NT2/D1 (cell line): ENCODE data around the gene RXYLT1.

Source experiments
- DNase-seq: peaks from one replicate; pipeline ENCODE4 v3.0.0-alpha.2; 2011; ENCODE audit warnings: low read depth, low spot score
- H3K27me3 ChIP-seq: 2 replicates; pipeline ENCODE4 v1.6.0; 2011; ENCODE audit warnings: mild to moderate bottlenecking; ENCODE audit not compliant: insufficient read length, insufficient read depth
- H3K36me3 ChIP-seq: 2 replicates; pipeline ENCODE4 v1.6.1; 2011; ENCODE audit warnings: mild to moderate bottlenecking, low read length, mixed read lengths; ENCODE audit not compliant: insufficient read depth, insufficient read length
- H3K4me1 ChIP-seq: 2 replicates; pipeline ENCODE4 v1.5.1; 2011; ENCODE audit not compliant: insufficient read depth, insufficient read length
- H3K4me3 ChIP-seq: 2 replicates; pipeline ENCODE4 v1.5.1; 2011; ENCODE audit warnings: low read depth; ENCODE audit not compliant: insufficient read length
- H3K9ac ChIP-seq: 2 replicates; pipeline ENCODE4 v1.6.0; 2011; ENCODE audit warnings: low read depth; ENCODE audit not compliant: insufficient read length
- H3K9me3 ChIP-seq: 2 replicates; pipeline ENCODE4 v1.5.1; 2011; ENCODE audit warnings: mild to moderate bottlenecking, low read length; ENCODE audit not compliant: insufficient read depth
- SUZ12 ChIP-seq: IDR thresholded peaks from 2 replicates; pipeline ENCODE4 v1.6.1; 2011; ENCODE audit not compliant: insufficient read length, insufficient read depth; ENCODE audit errors: extremely low read depth
- YY1 ChIP-seq: IDR thresholded peaks from 2 replicates; pipeline ENCODE4 v1.6.1; 2011; ENCODE audit not compliant: insufficient read length, insufficient read depth
- ZNF274 ChIP-seq: IDR thresholded peaks from 2 replicates; pipeline ENCODE4 v1.6.1; 2011; ENCODE audit warnings: mild to moderate bottlenecking, low read depth, low read length

The RXYLT1 gene

GRCh38 chr12:63747553-63747952 lies 32.2 kb upstream of the RXYLT1 start:
- Histone ChIP-seq H3K36me3 (no peaks in the 10 kb centered on the region), H3K4me1 (no peaks in the 10 kb centered on the region), H3K9ac (no peak overlapping the region), H3K9me3 (no peaks in the 10 kb centered on the region), H3K27me3 (no peaks in the 10 kb centered on the region), H3K4me3 (no peak overlapping the region)
- TF ChIP-seq ZNF274 (no peak), SUZ12 (no peak), YY1 (no peak)
- no peak for DNase-seq

- H3K9me3 ChIP-seq, result no peaks in the 10 kb centered on the region
- no peak overlapping the region for H3K9ac ChIP-seq
- DNase-seq, result no peak
- H3K27me3 ChIP-seq, result no peaks in the 10 kb centered on the region
- TF ChIP-seq ZNF274, result no peak
- TF ChIP-seq YY1, result no peak
- TF ChIP-seq SUZ12, result no peak
- H3K4me3 ChIP-seq, result no peak overlapping the region
- H3K4me1 ChIP-seq, result no peaks in the 10 kb centered on the region
- no peaks in the 10 kb centered on the region for H3K36me3 ChIP-seq
Observed at GRCh38 chr12:63752283-63752682, 27.4 kb upstream of the RXYLT1 start.

GRCh38 chr12:63752841-63753240 lies 26.9 kb upstream of the RXYLT1 start:
- Histone ChIP-seq H3K9ac (no peak overlapping the region), H3K4me3 (no peak overlapping the region), H3K27me3 (no peaks in the 10 kb centered on the region), H3K9me3 (no peaks in the 10 kb centered on the region), H3K36me3 (no peaks in the 10 kb centered on the region), H3K4me1 (no peaks in the 10 kb centered on the region)
- DNase-seq, result no peak
- TF ChIP-seq SUZ12, result no peak
- no peak for TF ChIP-seq YY1
- no peak for TF ChIP-seq ZNF274

GRCh38 chr12:63753743-63754142 lies 26.0 kb upstream of the RXYLT1 start:
- Histone ChIP-seq H3K9me3 (no peaks in the 10 kb centered on the region), H3K4me3 (no peak overlapping the region)
- DNase-seq, result no peak

GRCh38 chr12:63764481-63764880 lies 15.2 kb upstream of the RXYLT1 start:
- H3K36me3 ChIP-seq, result no peaks in the 10 kb centered on the region
- H3K9ac ChIP-seq, result no peak overlapping the region
- H3K4me1 ChIP-seq, result no peaks in the 10 kb centered on the region
- H3K4me3 ChIP-seq, result no peak overlapping the region
- no peaks in the 10 kb centered on the region for H3K27me3 ChIP-seq
- TF ChIP-seq ZNF274, result no peak
- no peak for TF ChIP-seq YY1
- TF ChIP-seq SUZ12, result no peak
- DNase-seq, result no peak
- H3K9me3 ChIP-seq, result no peaks in the 10 kb centered on the region; the same call in 1 of the 2 replicates

More at GRCh38 chr12:63753743-63754142, 26.0 kb upstream of the RXYLT1 start:
- H3K4me1 ChIP-seq, result no peaks in the 10 kb centered on the region
- TF ChIP-seq ZNF274 (no peak), YY1 (no peak), SUZ12 (no peak)
- H3K9ac ChIP-seq, result no peak overlapping the region
- H3K27me3 ChIP-seq, result no peaks in the 10 kb centered on the region
- H3K36me3 ChIP-seq, result no peaks in the 10 kb centered on the region

- H3K4me3 ChIP-seq, result no peak overlapping the region
- TF ChIP-seq YY1, result no peak
- no peak for TF ChIP-seq SUZ12
- TF ChIP-seq ZNF274, result no peak
- H3K36me3 ChIP-seq, result no peaks in the 10 kb centered on the region
- no peak for DNase-seq
- no peaks in the 10 kb centered on the region for H3K27me3 ChIP-seq
- no peak overlapping the region for H3K9ac ChIP-seq
- no peaks in the 10 kb centered on the region for H3K4me1 ChIP-seq
- peaks cover 13% of the 10 kb centered on the region for H3K9me3 ChIP-seq
Observed at GRCh38 chr12:63766498-63766897, 13.2 kb upstream of the RXYLT1 start.

GRCh38 chr12:63770375-63770774 lies 9.3 kb upstream of the RXYLT1 start:
- Histone ChIP-seq H3K9me3 (peaks cover 13% of the 10 kb centered on the region), H3K27me3 (no peaks in the 10 kb centered on the region), H3K4me3 (no peak overlapping the region), H3K4me1 (no peaks in the 10 kb centered on the region), H3K9ac (no peak overlapping the region), H3K36me3 (no peaks in the 10 kb centered on the region)
- TF ChIP-seq YY1 (no peak), ZNF274 (no peak), SUZ12 (no peak)
- no peak for DNase-seq

- H3K36me3 ChIP-seq, result peaks cover 11% of the 10 kb centered on the region
- peaks cover 4% of the 10 kb centered on the region for H3K27me3 ChIP-seq
- no peak for DNase-seq
- H3K4me3 ChIP-seq, result no peak overlapping the region
- no peaks in the 10 kb centered on the region for H3K4me1 ChIP-seq
- H3K9ac ChIP-seq, result no peak overlapping the region
- no peaks in the 10 kb centered on the region for H3K9me3 ChIP-seq
- TF ChIP-seq YY1, result no peak
- TF ChIP-seq SUZ12, result no peak
- TF ChIP-seq ZNF274, result no peak
Observed at GRCh38 chr12:63777340-63777739, 2.4 kb upstream of the RXYLT1 start.
